Stimulated activated CD8-positive, alpha-beta memory T cell treated with anti-CD3 and anti-CD28 coated beads, Interleukin-4, amount 100 ng/mL, for 24 hours (primary cell): ENCODE data around the gene IGFL1.
"Not testable (repeated sequence)": the region's sequence is repeated elsewhere in the genome, so short reads cannot be mapped to it uniquely, and the experiment has no call there.

Experiments used
- DNase-seq: peaks from one replicate; pipeline ENCODE4 v3.0.0-alpha.2; 2020; ENCODE audit warnings: low read depth

Gene IGFL1

DNA sequence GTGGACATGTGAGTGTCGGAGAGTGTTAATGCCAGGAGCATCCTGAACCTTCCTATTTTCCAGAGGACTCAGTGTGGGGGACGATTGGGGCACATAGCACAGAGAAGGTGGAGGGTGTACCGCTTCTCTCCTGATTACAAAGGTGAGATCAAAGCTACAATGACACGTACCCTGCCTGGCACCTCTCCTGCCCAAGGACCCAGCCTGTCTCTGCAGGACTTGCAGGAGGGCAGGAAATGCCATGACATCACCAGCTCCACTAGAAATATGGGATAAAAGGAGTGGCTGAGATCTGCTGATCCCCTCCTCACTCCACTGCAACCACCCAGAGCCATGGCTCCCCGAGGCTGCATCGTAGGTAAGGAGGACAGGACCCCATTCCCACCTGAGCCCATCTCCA, at the start of gene IGFL1:
TSS of gene IGFL1 (plus strand) at position 301 of the 400 bp plus-strand sequence. CDS start at position 334, 33 bp downstream.
- no peak for DNase-seq

GRCh38 chr19:46180701-46181387, 48.7 kb upstream of the IGFL1 start:
- DNase-seq = no peak

- no peak for DNase-seq
Measured at GRCh38 chr19:46181388-46181779, 48.2 kb upstream of the IGFL1 start.

DNA sequence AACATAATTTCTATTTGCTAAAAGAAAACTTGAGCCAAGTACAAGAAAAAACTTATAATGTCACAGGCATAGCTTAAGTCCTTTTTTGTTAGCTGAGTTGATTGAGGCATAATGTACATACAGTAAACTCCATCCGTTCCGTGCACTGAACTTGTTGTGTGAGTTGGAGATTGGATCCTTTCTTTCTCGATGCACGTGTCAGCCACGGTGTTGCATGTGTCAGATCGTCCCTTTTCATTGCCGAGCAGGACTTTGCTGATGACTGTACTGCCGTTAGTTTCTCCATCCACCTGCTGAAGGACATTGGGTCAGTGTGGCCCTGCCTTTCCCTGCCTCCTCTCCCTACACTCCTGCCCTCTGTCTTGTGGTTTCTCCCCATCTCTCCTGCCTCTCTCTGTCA, 47.1 kb upstream of the IGFL1 start:
- DNase-seq = no peak

GRCh38 chr19:46184775-46185710, 44.5 kb upstream of the IGFL1 start:
- DNase-seq = not testable (repeated sequence)

GRCh38 chr19:46186101-46186716, 43.3 kb upstream of the IGFL1 start:
- no peak for DNase-seq

DNA sequence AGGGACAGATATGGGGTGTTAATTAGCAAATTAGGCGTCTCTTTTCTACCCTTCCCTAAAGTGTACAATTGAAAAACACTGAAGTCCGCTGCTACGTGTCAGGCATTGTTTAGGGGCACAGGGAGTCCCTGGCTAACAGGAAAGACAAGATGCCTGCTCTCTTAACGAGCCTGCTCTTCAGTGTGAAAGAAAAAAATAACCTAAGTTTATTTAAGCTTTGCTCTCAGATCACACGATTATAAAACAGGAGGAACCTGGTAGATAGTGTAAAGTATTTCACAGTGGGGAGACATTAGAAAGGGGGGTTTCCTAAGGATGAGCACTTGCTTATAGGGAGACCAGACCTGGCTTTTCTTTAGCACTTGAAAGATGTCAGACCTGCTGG, 42.8 kb upstream of the IGFL1 start:
- DNase-seq = no peak

GRCh38 chr19:46189971-46190888, 39.3 kb upstream of the IGFL1 start:
- DNase-seq = no peak

DNA sequence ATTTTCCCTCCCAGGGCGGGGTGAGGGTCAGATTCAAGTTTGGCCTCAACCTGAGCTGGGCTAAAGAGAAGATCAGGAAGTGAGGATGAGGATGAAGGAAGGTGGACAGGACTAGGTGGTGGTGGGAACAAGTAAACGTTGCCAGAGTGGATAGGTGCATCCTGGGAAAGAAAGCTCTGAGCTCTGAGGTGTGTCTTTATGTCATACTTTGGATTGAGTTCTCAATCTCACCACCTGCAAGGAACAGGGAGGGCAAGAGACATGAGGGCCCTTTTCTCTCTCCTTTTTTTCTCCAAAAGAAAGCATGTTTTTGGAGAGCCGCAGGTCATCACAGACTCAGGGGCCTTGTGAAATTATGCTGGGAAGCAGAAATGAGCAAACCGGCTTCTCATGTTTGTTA, 38.2 kb upstream of the IGFL1 start:
- no peak for DNase-seq

DNA sequence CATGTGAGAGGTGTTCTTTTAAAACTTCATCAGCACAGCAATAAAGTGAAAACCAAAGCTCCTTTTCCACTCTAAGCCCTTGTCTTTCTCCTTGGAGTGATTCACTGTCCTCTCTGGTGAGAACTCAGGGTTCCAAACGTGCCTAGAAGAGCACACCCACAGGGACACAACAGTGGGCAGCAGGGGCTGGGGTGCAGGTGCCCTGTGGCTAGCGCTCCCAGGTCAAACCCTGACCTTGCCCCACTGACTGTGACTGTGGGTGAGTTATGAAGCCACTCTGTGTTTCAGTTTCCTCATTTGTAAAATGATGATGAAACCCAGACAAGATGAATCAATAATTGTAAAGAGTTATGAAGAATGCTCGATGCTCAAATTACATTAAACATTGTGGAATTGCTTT, 37.6 kb upstream of the IGFL1 start:
- DNase-seq = no peak

GRCh38 chr19:46192626-46192991, 36.9 kb upstream of the IGFL1 start:
- DNase-seq = not testable (repeated sequence)

GRCh38 chr19:46192992-46193650, 36.4 kb upstream of the IGFL1 start:
- DNase-seq = no peak

GRCh38 chr19:46193678-46194077, 35.9 kb upstream of the IGFL1 start:
- DNase-seq = no peak

DNA sequence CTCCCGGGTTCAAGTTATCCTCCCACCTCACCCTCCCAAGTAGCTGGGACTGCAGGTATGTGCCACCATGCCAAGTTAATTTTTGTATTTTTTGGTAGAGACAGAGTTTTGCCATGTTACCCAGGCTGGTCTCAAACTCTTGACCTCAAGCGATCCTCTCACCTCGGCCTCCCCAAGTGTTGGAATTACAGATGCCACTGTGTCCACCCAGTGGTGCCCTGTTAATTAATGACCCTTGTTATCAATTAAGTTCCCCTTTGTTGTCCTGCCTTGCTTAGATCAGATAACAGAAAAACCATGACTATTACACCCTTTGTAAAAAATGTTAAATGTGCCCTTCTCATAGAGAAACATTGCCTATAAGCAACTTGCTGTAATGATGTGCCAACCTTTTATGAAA, 34.4 kb upstream of the IGFL1 start:
- no peak for DNase-seq

DNA sequence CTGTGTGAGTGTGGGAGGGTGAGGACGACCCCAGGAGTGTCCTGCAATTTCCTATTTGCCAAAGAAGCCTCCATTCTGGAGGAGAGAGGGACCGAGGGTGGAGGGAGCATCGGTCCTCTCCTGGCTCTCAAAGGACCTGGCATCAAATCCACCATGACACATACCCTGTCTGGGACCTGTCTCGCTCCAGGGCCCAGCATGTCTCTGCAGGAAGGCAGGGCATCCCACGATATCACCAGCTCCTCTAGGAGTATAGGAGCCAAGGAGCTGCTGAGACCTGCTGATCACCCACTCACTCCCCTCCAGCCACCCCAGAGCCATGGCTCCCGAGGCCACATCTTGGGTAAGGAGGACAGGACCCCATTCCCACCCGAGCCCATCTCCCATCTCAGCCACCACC, 33.6 kb upstream of the IGFL1 start:
- not testable (repeated sequence) for DNase-seq

DNA sequence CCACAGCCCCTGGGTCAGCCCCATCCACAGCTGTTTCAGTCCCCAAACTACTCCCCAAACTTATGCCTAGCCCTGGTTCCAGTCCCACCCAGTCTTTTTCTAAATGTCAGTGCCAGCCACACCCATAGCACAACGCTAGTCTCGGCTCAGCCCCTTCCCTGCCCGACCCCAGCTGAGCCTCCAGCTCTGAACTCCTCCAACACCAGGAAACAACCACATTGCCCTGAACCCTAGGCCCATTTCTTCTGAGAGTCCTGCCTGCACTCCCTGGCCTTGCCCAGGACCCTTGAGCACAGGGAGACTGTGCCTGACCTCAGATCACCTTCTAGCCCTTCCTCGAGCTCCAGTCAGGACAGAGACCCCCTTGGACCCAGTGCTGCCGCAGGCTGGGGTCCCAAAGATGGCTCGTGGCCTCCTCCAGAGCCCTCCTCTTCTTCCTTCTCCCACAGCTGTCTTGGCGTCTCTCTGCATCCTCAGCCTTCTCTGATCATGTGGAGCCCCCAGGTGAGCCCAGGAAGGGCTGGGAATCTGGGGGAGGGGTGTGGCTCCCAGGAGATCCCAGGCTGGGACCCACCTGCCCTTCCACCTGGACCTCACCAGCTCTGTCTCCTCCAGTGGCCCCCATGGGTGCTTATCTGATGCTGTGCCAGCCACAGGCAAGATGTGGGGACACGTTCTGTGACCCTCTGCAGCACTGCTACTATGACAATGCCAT, 33.0 kb upstream of the IGFL1 start:
- no peak for DNase-seq

DNA sequence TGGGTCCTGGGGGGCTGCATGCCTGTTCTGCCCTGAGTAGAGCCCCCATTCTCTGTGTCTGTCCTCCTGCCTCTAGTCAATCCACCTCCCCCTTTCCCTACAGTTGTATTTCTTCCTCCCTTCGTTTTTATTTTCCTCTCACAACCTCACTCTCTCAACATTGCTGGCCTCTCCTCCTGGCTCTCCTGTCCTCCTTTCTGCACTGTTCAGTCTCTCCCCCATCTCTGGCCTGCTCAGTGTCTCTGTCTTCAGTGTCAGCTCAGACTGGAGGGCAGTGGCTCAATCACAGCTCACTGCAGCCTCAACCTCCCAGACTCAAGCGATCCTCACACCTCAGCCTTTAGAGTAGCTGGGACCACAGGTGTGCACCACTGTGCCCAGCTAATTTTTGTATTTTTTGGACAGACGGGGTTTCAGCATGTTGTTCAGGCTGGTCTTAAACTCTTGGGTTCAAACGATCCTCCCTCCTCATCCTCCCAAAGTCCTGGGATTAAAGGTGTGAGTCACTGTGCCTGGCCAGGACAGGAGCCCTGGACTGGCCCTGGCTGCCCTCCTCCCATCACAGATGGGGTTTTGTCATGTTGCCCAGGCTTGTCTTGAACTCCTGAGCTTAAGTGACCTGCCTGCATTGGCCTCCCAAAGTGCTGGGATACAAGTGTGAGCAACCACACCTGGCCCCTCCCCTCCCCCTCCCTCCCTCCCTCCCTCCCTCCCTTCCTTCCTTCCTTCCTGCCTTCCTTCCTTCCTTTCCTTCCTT, 32.0 kb upstream of the IGFL1 start:
- no peak for DNase-seq

GRCh38 chr19:46198756-46199155, 30.8 kb upstream of the IGFL1 start:
- no peak for DNase-seq

GRCh38 chr19:46201454-46202310, 27.9 kb upstream of the IGFL1 start:
- no peak for DNase-seq
